Activated B cell treated with CpG ODN at 0.5 μM for 24 hours (primary cell): Measurements from ENCODE around the gene DUSP15. TPM values are rescaled to one million over a fixed set of nuclear protein-coding genes. Genes with fewer than 3 reads are reported as not detected.

Source experiments
- ATAC-seq: fragments of 200-7000 bp; cut with Tn5 transposase; one replicate; pipeline ENCODE4 v1.10.0; 2021; ENCODE audit warnings: low read depth, mild to moderate bottlenecking, moderate library complexity
- CTCF ChIA-PET: fragments of 350-600 bp; sonication (Branson Sonifier 250); formaldehyde crosslinking; loops from one replicate; lab custom pipeline; 2021; ENCODE audit warnings: antibody characterized with exemption; lab: Charles Lee
- POLR2A ChIA-PET: fragments of 350-600 bp; sonication (Branson Sonifier 250); formaldehyde crosslinking; loops from one replicate; lab custom pipeline; 2021; ENCODE audit warnings: antibody characterized with exemption; lab: Charles Lee
- DNase-seq: peaks from one replicate; pipeline ENCODE4 v3.0.0; 2022
- H3K27ac Mint-ChIP-seq: one replicate; pipeline ENCODE4 v1.8.0; 2020; ENCODE audit warnings: mixed read lengths
- H3K27me3 Mint-ChIP-seq: one replicate; pipeline ENCODE4 v1.8.0; 2021; ENCODE audit warnings: mixed read lengths
- H3K36me3 Mint-ChIP-seq: one replicate; pipeline ENCODE4 v1.8.0; 2021; ENCODE audit warnings: low read depth, mixed read lengths
- H3K4me1 Mint-ChIP-seq: one replicate; pipeline ENCODE4 v1.8.0; 2021; ENCODE audit warnings: mixed read lengths
- H3K4me3 Mint-ChIP-seq: one replicate; pipeline ENCODE4 v1.8.0; 2020; ENCODE audit warnings: mild to moderate bottlenecking, mixed read lengths
- H3K9me3 Mint-ChIP-seq: one replicate; pipeline ENCODE4 v1.8.0; 2020; ENCODE audit warnings: mixed read lengths
- CTCF ChIP-seq: fragments of 200-600 bp; IDR thresholded peaks from one replicate; pipeline ENCODE4 v1.8.0; 2022; ENCODE audit warnings: antibody characterized with exemption, mild to moderate bottlenecking
- intact Hi-C: fragments of 100-400 bp; cut with micrococcal nuclease; formaldehyde crosslinking; loops from one replicate; pipeline ENCODE4 v1.15.1; 2024
- total RNA-seq: library from RNA; stranded (reverse); gene quantifications from 2 replicates; pipeline ENCODE4 v1.2.3, GENCODE V29; 2022

Gene DUSP15
- total RNA-seq, 1 donor from 2014 or later: 26.9 TPM

GRCh38 chr20:31915491-31916280 is 45.4 kb upstream of the DUSP15 start:
- intact Hi-C loops: no loop called here
- ATAC-seq (no peak), DNase-seq (no peak)
- H3K4me1 Mint-ChIP-seq: peaks cover 6% of the 10 kb centered on the region
- no peak overlapping the region for H3K4me3 Mint-ChIP-seq
- H3K27me3 Mint-ChIP-seq: peaks cover under 1% of the 10 kb centered on the region
- CTCF ChIA-PET: no interaction called here
- POLR2A ChIA-PET: no interaction called here
- no peaks in the 10 kb centered on the region for H3K36me3 Mint-ChIP-seq
- H3K9me3 Mint-ChIP-seq: peaks cover 2% of the 10 kb centered on the region
- no peak for TF ChIP-seq CTCF
- no peak overlapping the region for H3K27ac Mint-ChIP-seq

- no peaks in the 10 kb centered on the region for H3K27me3 Mint-ChIP-seq
- POLR2A ChIA-PET: no interaction called here
Observed at GRCh38 chr20:31914170-31914569, 43.8 kb upstream of the DUSP15 start.

GRCh38 chr20:31913431-31914157 is 43.3 kb upstream of the DUSP15 start:
- POLR2A ChIA-PET: no interaction called here
- ATAC-seq (no peak), DNase-seq (no peak)
- peaks cover 2% of the 10 kb centered on the region for H3K9me3 Mint-ChIP-seq
- H3K4me3 Mint-ChIP-seq: no peak overlapping the region
- intact Hi-C loops: no loop called here
- H3K27ac Mint-ChIP-seq: no peak overlapping the region
- CTCF ChIA-PET: no interaction called here
- no peaks in the 10 kb centered on the region for H3K27me3 Mint-ChIP-seq
- H3K4me1 Mint-ChIP-seq: peaks cover 6% of the 10 kb centered on the region
- TF ChIP-seq CTCF: no peak
- H3K36me3 Mint-ChIP-seq: no peaks in the 10 kb centered on the region

More at GRCh38 chr20:31914170-31914569, 43.8 kb upstream of the DUSP15 start:
- TF ChIP-seq CTCF: no peak
- Mint-ChIP-seq H3K4me1 (peaks cover 6% of the 10 kb centered on the region), H3K36me3 (no peaks in the 10 kb centered on the region), H3K4me3 (no peak overlapping the region), H3K9me3 (peaks cover 2% of the 10 kb centered on the region), H3K27ac (no peak overlapping the region)
- ATAC-seq: no peak
- CTCF ChIA-PET: interaction anchor here (0.6 kb wide), 1 partner anchor 14 kb away, joined by 3 read pairs; no protein-coding TSS in a partner anchor
- DNase-seq: no peak
- intact Hi-C loops: no loop called here

- H3K9me3 Mint-ChIP-seq: no peaks in the 10 kb centered on the region
- intact Hi-C loops: no loop called here
- ATAC-seq (no peak), DNase-seq (no peak)
- no peaks in the 10 kb centered on the region for H3K4me1 Mint-ChIP-seq
- ChIA-PET CTCF (no interaction called here), POLR2A (no interaction called here)
- no peak overlapping the region for H3K4me3 Mint-ChIP-seq
- H3K36me3 Mint-ChIP-seq: no peaks in the 10 kb centered on the region
- H3K27me3 Mint-ChIP-seq: no peaks in the 10 kb centered on the region
- H3K27ac Mint-ChIP-seq: no peak overlapping the region
- TF ChIP-seq CTCF: no peak
Observed at GRCh38 chr20:31910071-31910803, 39.9 kb upstream of the DUSP15 start.
